GM19397 (cell line): ENCODE measurements around the gene TTC12.

Experiments used
- ATAC-seq: cut with Tn5 transposase; IDR thresholded peaks from one replicate; pipeline ENCODE4 v1.9.1; 2021; ENCODE audit warnings: mild to moderate bottlenecking, moderate library complexity; ENCODE audit not compliant: unreplicated experiment

TTC12 gene

GRCh38 chr11:113398669-113399430, 84.5 kb downstream of the TTC12 start:
- no peak for ATAC-seq

GRCh38 chr11:113400631-113401230, 86.3 kb downstream of the TTC12 start:
- ATAC-seq = no peak

- ATAC-seq = no peak
Observed at GRCh38 chr11:113401718-113402117, 87.3 kb downstream of the TTC12 start.

- ATAC-seq = no peak
Observed at GRCh38 chr11:113404859-113405430, 90.6 kb downstream of the TTC12 start.

- ATAC-seq = no peak
Observed at GRCh38 chr11:113405724-113406478, 91.5 kb downstream of the TTC12 start.

GRCh38 chr11:113407163-113407562, 92.8 kb downstream of the TTC12 start:
- ATAC-seq = no peak

- ATAC-seq = no peak
Observed at GRCh38 chr11:113408206-113408605, 93.8 kb downstream of the TTC12 start.

GRCh38 chr11:113408887-113409286, 94.5 kb downstream of the TTC12 start:
- no peak for ATAC-seq

GRCh38 chr11:113409526-113409925, 95.1 kb downstream of the TTC12 start:
- no peak for ATAC-seq

GRCh38 chr11:113410414-113411135, 96.2 kb downstream of the TTC12 start:
- no peak for ATAC-seq

- ATAC-seq = no peak
Observed at GRCh38 chr11:113411536-113411935, 97.2 kb downstream of the TTC12 start.

GRCh38 chr11:113412675-113413074, 98.3 kb downstream of the TTC12 start:
- no peak for ATAC-seq

- ATAC-seq = no peak
Observed at GRCh38 chr11:113415343-113415742, 101.0 kb downstream of the TTC12 start.
